NCI-H82 (cell line): ENCODE data around the gene TPRG1L.
A peak's percentile ranks its signal among the peaks of the same experiment; 100 is the strongest.

Experiments
- DNase-seq: peaks from one replicate; lab custom pipeline; 2025; lab: John Stamatoyannopoulos, UW

TPRG1L gene

GRCh38 chr1:3593745-3594144, 31.1 kb upstream of the TPRG1L start:
- no peak for DNase-seq

GRCh38 chr1:3594706-3595377, 30.0 kb upstream of the TPRG1L start:
- DNase-seq = no peak

DNA sequence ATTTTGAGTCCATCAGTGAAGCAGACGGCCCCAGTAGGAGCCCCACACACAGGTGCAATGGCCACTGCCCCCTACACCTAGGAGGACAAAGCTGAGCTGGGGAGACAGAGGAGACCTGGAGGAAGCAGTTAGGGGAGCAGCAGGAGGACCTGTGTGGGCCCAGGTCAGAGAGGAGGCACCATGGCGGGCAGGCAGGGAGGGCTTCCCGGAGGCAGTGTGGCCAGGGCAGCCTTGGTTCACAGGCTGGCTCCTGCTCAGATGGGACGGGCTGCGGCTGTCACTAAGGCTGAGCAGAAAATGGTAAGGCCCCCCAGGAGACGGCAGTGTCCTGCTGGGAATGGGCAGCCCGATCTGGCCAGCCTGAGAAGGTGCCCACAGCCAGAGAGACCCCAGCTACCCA, 28.9 kb upstream of the TPRG1L start:
- no peak for DNase-seq

GRCh38 chr1:3596663-3597598, 27.9 kb upstream of the TPRG1L start:
- no peak for DNase-seq

DNA sequence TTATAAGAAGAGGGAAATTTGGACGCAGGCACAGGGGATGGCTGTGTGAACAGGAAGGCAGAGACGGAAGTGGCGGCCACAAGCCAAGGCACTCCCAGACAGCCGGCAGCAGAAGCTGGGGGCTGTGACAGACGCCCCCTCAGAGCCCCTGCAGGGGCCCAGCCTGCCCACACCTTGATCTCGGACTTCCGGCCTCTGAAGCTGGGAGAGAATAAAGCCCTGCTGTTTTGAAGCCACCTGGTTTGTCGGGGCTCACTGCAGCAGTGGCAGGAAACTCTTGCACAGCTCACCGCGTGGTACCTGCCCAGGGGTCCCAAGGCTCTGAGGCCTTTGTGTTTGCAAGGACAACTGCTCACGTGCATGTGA, 27.2 kb upstream of the TPRG1L start:
- DNase-seq = no peak

- no peak for DNase-seq
Measured at GRCh38 chr1:3598051-3598491, 26.7 kb upstream of the TPRG1L start.

- peak; percentile 17 for DNase-seq
Measured at GRCh38 chr1:3598522-3599285, 26.1 kb upstream of the TPRG1L start.

GRCh38 chr1:3599286-3599811, 25.5 kb upstream of the TPRG1L start:
- DNase-seq = no peak

GRCh38 chr1:3599816-3600215, 25.0 kb upstream of the TPRG1L start:
- no peak for DNase-seq

DNA sequence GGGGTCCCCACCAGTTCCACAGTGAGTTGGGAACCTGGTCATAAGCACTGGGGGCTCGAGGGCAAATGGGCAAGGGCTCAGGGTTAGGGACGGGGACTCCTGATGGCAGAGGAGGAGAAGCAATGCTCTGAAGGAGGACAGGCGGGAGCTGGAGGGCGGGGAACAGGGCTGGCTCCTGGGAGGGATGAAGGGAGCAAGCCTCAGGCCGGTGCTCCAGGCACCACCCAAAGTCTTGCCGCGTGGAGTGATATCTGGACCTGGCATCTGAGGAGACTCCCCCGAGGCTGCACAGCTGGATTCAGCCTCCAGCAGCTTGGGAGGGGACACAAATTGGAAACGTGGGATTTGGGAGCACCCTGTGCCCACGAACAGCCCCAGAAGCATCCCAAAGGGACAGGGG, 24.5 kb upstream of the TPRG1L start:
- no peak for DNase-seq

- DNase-seq = no peak
Measured at GRCh38 chr1:3601743-3602142, 23.1 kb upstream of the TPRG1L start.

- DNase-seq = no peak
Measured at GRCh38 chr1:3602375-3602774, 22.4 kb upstream of the TPRG1L start.

- no peak for DNase-seq
Measured at GRCh38 chr1:3603156-3603555, 21.7 kb upstream of the TPRG1L start.

GRCh38 chr1:3603571-3604467, 21.0 kb upstream of the TPRG1L start:
- DNase-seq = no peak

- no peak for DNase-seq
Measured at GRCh38 chr1:3604468-3604974, 20.3 kb upstream of the TPRG1L start.

DNA sequence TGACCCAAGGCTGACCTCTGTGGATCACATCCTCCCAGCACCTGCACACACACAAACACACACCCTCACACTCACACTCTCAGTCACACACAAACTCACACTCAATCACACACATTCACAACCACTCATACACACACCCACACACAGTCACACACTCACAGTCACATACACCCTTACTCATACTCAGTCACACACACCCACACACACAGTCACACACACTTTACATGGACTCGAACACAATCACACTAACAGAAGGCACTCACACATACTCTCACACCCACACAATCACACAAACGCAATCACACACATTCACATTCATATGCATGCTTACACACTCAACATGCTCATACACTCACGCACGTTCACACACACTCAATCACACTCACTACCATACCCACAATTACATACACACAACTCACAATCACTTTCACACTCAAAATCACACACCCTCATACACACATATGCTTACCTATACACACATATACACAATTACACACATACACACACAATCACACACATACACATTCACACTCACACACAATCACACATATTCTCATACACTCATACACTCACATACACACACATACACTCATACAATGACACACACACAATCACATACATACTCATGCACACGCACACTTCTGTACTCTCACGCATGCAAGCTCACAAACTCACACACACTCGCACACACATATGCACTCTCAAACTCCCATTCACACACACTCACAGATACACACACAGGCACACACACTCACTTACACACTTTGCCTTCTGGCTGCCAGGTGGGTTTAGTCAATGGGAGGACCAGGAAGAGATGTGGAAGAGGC, 19.6 kb upstream of the TPRG1L start:
- no peak for DNase-seq

DNA sequence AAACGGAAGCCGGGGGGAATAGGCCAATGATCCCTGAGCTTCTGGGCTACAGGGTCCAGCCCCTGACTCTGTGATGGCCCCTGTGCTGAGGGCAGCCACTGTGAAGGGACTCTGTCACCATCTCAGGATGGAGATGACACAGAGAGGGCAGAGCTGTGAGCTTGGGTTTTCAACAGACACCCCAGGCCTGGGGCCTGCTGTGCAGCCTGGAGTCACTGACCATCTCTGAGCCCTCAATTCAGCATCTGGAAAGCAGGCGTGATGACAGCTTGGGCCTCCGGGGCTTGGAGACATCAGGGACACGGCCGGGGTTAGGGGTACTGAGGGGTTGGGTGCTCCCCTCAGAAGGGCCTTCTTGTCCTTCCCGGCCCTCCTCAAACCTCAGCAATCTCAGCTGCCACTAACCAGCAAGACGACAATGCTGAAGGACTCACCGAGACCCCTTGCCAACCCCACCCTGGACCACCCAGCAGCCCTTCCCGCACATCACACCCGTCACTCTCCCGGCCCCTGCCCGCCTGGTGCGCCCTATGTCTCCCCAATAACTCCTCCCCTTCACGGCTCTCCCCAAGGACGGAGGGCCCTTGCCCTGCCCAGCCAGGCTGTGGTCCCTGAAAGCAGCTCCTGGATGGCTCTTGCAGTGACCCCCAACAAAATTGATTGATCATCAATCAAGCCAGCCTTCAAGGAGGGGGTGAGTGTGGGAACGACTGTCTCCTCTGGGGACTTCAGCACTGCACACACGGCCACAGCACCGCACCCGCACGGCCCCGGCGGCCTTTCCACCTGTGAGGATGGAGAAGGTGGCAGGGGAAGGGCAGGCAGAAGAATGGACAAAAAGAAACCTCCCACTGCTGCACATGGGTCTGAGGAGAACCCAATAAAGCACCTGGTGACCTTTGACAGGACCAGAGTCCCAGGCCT, 17.8 kb upstream of the TPRG1L start:
- DNase-seq = no peak

- peak; percentile 41 for DNase-seq
Measured at GRCh38 chr1:3607703-3608065, 17.1 kb upstream of the TPRG1L start.

DNA sequence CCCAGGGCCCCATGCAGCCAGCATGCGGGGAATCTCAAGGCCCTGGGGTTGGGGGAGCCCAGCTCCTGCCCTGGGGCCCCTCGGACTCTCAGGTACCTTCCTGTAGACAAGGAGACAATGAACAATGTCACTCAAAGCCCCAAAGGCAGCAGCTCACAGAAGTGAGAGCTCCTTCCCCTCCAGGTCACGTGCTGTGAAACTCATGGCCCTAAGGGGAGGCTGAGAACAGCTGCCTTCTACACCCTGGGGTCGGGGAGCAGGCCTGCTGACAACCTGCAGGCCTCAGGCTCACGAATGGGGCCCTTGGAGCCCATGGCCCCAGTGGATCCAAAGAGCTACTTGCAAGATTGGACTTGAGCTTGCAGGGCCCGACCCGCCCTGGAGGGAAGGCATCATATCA, 16.7 kb upstream of the TPRG1L start:
- DNase-seq = no peak
